ENCODE measurements around the gene HSP90AB1. TPM values are rescaled to one million over a fixed set of nuclear protein-coding genes. Genes with fewer than 3 reads are reported as not detected.

Gene HSP90AB1
- polyA plus RNA-seq, 1 experiment: 943 TPM

- ChIA-PET CTCF (interaction anchor here (0.6 to 8.8 kb wide), 12 partner anchors 8 to 857 kb away, joined by 3 to 83 read pairs (median 5); partner anchors contain the start of genes POLH and XPO5), POLR2A (interaction anchor here (0.6 to 3.8 kb wide), 4 partner anchors 12 to 43 kb away, joined by 3 to 23 read pairs (median 4); partner anchors contain the start of gene HSP90AB1)
- Histone ChIP-seq H3K27me3 (ENCODE audit: control insufficient read depth, insufficient read depth, low read length) (no peaks in the 10 kb centered on the region), H3K27ac (ENCODE audit: low read depth, low read length) (no peak overlapping the region), H3K4me3 (ENCODE audit: low read depth, low read length) (no peak overlapping the region), H3K9me3 (ENCODE audit: control insufficient read depth, insufficient read depth, low read length) (no peaks in the 10 kb centered on the region)
- peak; percentile 71 for TF ChIP-seq CTCF (IDR thresholded peaks at IDR 0.05; ENCODE audit: low read depth, low read length)
- no peak for DNase-seq (ENCODE audit: low read depth, low spot score)
These were observed 25.5 kb upstream of the HSP90AB1 start for GRCh38 chr6:44221291-44221960.

- DNase-seq (ENCODE audit: low read depth, low spot score): no peak
- H3K27me3 ChIP-seq (ENCODE audit: control insufficient read depth, insufficient read depth, low read length): no peaks in the 10 kb centered on the region
- H3K27ac ChIP-seq (ENCODE audit: low read depth, low read length): no peak overlapping the region
- no peak overlapping the region for H3K4me3 ChIP-seq (ENCODE audit: low read depth, low read length)
- TF ChIP-seq CTCF (IDR thresholded peaks at IDR 0.05; ENCODE audit: low read depth, low read length): no peak
- ChIA-PET CTCF (interaction anchor here (0.6 to 8.8 kb wide), 13 partner anchors 9 to 858 kb away, joined by 3 to 83 read pairs (median 5); partner anchors contain the start of genes POLH and XPO5), POLR2A (interaction anchor here (0.6 to 3.8 kb wide), 3 partner anchors 12 to 29 kb away, joined by 3 to 23 read pairs (median 4); partner anchors contain the start of gene HSP90AB1)
- H3K9me3 ChIP-seq (ENCODE audit: control insufficient read depth, insufficient read depth, low read length): no peaks in the 10 kb centered on the region
These were observed 25.0 kb upstream of the HSP90AB1 start for GRCh38 chr6:44221961-44222335.

GRCh38 chr6:44222486-44223318 lies 24.2 kb upstream of the HSP90AB1 start:
- no peak for TF ChIP-seq CTCF (IDR thresholded peaks at IDR 0.05; ENCODE audit: low read depth, low read length)
- H3K4me3 ChIP-seq (ENCODE audit: low read depth, low read length): peak overlapping the region; percentile 64
- no peaks in the 10 kb centered on the region for H3K9me3 ChIP-seq (ENCODE audit: control insufficient read depth, insufficient read depth, low read length)
- no peak overlapping the region for H3K27ac ChIP-seq (ENCODE audit: low read depth, low read length)
- ChIA-PET CTCF (interaction anchor here (0.6 to 8.8 kb wide), 7 partner anchors 10 to 35 kb away, joined by 3 to 83 read pairs (median 5); no protein-coding TSS in a partner anchor), POLR2A (interaction anchor here (0.6 to 3.8 kb wide), 4 partner anchors 12 to 194 kb away, joined by 3 to 23 read pairs (median 3); partner anchors contain the start of gene HSP90AB1)
- no peak for DNase-seq (ENCODE audit: low read depth, low spot score)
- no peaks in the 10 kb centered on the region for H3K27me3 ChIP-seq (ENCODE audit: control insufficient read depth, insufficient read depth, low read length)

- POLR2A ChIA-PET: interaction anchor here (0.6 to 3.8 kb wide), 4 partner anchors 11 to 195 kb away, joined by 3 to 23 read pairs (median 3); partner anchors contain the start of gene HSP90AB1
- TF ChIP-seq CTCF (IDR thresholded peaks at IDR 0.05; ENCODE audit: low read depth, low read length): peak; percentile 10; the same call in 1 of the 2 replicates
- no peak within 1 kb of the TSS for H3K27ac ChIP-seq (ENCODE audit: low read depth, low read length)
These were observed 23.4 kb upstream of the HSP90AB1 start, which contains the start of gene SLC29A1 for GRCh38 chr6:44223319-44224028. SLC29A1 (plus strand) TSS chr6:44223595; CDS start chr6:44227314, 3,719 bp downstream.

More at GRCh38 chr6:44223319-44224028, 23.4 kb upstream of the HSP90AB1 start, which contains the start of gene SLC29A1:
- peak within 1 kb of the TSS; percentile 64 for H3K4me3 ChIP-seq (ENCODE audit: low read depth, low read length)
- DNase-seq (ENCODE audit: low read depth, low spot score): no peak
- CTCF ChIA-PET: interaction anchor here (0.8 to 8.8 kb wide), 5 partner anchors 12 to 45 kb away, joined by 3 to 83 read pairs (median 5); no protein-coding TSS in a partner anchor
- H3K9me3 ChIP-seq (ENCODE audit: control insufficient read depth, insufficient read depth, low read length): no peaks in the 10 kb centered on the region
- H3K27me3 ChIP-seq (ENCODE audit: control insufficient read depth, insufficient read depth, low read length): no peaks in the 10 kb centered on the region
